IPS DF 4.7 (cell line): ENCODE results near the gene KDM2A.
"Not testable (repeated sequence)": the region's sequence is repeated elsewhere in the genome, so short reads cannot be mapped to it uniquely, and the experiment has no call there.

Experiments
- DNase-seq: peaks from one replicate; pipeline ENCODE4 v3.0.0-alpha.2; 2013; ENCODE audit warnings: low spot score; ENCODE audit errors: extremely low read depth

KDM2A gene

GRCh38 chr11:67167091-67167490 is 48.0 kb downstream of the KDM2A start:
- no peak for DNase-seq

DNA sequence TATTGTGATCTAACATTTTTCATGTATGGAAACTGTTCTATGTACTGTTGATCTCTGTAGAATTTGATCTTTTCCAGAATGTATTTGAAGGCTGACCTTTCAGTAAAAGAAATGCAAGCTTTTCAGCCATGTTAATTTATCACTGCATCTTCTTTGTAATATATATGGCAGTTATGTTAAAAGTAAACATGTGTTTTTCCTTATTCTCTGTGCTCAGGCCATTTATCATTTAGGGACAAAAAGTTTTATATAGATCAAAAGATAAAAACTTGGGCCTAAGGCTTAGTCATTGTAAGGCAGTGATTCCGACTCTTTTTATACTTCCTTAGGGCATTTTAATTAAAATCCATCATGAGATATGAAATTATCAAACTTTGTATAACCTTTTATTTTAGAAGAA is 48.7 kb downstream of the KDM2A start:
- no peak for DNase-seq

GRCh38 chr11:67168911-67169310 is 49.8 kb downstream of the KDM2A start:
- DNase-seq, result not testable (repeated sequence)

- DNase-seq, result no peak
These were observed 55.2 kb downstream of the KDM2A start for GRCh38 chr11:67174311-67174710.

- no peak for DNase-seq
These were observed 58.6 kb downstream of the KDM2A start for GRCh38 chr11:67177399-67178281.

GRCh38 chr11:67178421-67178820 is 59.4 kb downstream of the KDM2A start:
- DNase-seq, result no peak

- no peak for DNase-seq
These were observed 59.8 kb downstream of the KDM2A start for GRCh38 chr11:67178878-67179277.

DNA sequence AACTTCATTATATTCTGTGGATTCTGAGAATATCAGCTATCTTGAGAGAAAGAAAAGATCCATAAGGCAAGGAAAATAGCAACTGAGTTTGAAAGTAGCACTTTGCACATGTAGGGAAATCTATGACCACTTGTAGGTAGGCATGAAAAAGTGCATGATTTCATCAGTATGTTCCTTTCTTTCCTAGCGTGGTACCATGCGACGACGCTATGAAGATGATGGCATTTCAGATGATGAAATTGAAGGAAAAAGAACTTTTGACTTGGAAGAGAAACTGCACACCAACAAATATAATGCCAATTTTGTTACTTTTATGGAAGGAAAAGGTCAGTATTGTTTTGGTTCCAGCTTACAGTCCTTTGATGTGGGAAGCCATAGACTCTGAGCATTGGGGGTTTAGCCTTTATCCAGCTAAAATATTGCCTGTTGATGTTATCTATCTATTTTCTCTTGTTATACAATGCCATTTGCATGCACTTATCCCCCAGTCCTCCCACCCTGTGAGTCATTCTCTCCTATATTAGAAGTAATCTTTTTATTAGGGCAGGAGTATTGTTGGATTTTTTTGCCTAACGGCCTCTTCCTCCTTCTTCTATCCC is 60.9 kb downstream of the KDM2A start:
- DNase-seq, result no peak

DNA sequence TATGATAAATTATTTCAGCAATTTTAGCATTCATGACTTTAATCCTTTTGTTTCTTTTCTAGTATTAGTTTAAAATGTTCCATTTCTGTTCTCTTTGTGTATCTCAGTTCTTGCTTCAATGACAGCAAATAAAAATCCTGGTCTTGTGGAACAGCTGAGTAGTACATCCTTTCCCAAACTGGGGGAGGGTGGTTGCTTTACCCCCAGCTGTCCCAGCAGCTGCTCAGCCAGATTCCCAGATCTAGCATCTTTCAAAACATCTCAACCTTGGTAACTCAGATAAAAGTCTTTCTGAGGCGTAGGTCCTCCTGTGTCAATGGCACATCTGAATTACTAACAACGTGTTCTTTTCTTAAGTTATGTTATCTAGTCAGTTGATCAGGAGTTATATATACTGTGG is 75.0 kb downstream of the KDM2A start:
- no peak for DNase-seq

GRCh38 chr11:67195971-67196456 is 77.0 kb downstream of the KDM2A start:
- DNase-seq, result no peak

GRCh38 chr11:67197606-67198005 is 78.5 kb downstream of the KDM2A start:
- DNase-seq, result no peak

DNA sequence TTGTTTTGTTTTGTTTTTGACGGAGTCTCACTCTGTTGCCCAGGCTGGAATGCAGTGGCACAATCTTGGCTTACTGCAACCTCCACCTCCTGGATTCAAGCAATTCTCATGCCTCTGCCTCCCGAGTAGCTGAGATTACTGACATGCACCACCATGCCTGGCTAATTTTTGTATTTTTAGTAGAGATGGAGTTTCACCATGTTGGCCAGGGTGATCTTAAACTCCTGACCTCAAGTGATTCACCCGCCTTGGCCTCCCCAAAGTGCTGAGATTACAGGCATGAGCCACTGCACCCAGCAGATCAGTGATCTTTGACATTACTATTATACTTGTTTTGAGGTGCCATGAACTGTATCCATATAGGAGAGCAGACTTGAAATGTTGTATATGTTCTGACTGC is 79.7 kb downstream of the KDM2A start:
- not testable (repeated sequence) for DNase-seq

- no peak for DNase-seq
These were observed 80.7 kb downstream of the KDM2A start for GRCh38 chr11:67199751-67200150.

GRCh38 chr11:67202028-67202427 is 83.0 kb downstream of the KDM2A start:
- no peak for DNase-seq

- no peak for DNase-seq
These were observed 85.8 kb downstream of the KDM2A start for GRCh38 chr11:67204822-67205221.

DNA sequence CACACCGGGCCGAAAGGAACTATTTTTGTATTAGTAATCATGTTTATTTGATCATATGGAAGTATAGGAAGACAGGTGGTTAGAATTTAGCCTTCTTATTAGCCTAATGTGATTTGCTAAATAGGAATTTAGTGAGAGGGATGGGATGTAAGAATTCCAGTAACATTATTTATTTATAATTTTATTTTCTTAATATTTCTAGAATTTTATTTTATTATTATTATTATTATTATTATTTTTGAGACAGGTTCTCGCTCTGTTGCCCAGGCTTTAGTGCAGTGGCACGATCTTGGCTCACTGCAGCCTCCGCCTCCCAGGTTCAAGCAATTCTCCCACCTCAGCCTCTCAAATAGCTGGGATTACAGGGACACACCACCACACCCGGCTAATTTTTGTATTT is 90.2 kb downstream of the KDM2A start:
- DNase-seq, result not testable (repeated sequence)

GRCh38 chr11:67211656-67212436 is 92.8 kb downstream of the KDM2A start:
- DNase-seq, result no peak

GRCh38 chr11:67213178-67213621 is 94.1 kb downstream of the KDM2A start:
- no peak for DNase-seq

DNA sequence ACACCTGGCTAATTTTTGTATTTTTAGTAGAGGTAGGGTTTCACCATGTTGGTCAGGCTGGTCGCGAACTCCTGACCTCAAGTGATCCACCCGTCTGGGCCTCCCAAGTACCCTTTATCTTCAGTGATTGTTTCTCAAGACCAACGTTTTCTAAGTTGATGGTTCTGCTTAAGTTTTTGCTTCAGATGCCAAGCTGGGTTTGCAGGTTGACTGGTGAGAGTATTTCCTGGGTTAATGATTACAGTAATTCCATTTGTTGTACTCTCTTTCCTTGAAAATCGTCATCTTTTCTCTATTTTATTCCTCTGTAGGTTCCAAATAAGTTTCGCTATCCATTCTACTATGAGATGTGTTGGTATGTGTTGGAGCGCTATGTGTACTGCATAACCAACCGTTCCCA is 108.7 kb downstream of the KDM2A start:
- DNase-seq, result no peak

- DNase-seq, result no peak
These were observed 111.3 kb downstream of the KDM2A start for GRCh38 chr11:67230406-67230805.

- no peak for DNase-seq
These were observed 111.8 kb downstream of the KDM2A start for GRCh38 chr11:67230886-67231285.
